Measurements from ENCODE around the gene CA14. TPM values are rescaled to one million over a fixed set of nuclear protein-coding genes. Genes with fewer than 3 reads are reported as not detected.
"Not testable (repeated sequence)": the region's sequence is repeated elsewhere in the genome, so short reads cannot be mapped to it uniquely, and the experiment has no call there.

The CA14 gene
- total and polyA plus RNA-seq, 7 experiments from 2014 or later, result 0.35 to 1.7 TPM; not detected in 5

DNA sequence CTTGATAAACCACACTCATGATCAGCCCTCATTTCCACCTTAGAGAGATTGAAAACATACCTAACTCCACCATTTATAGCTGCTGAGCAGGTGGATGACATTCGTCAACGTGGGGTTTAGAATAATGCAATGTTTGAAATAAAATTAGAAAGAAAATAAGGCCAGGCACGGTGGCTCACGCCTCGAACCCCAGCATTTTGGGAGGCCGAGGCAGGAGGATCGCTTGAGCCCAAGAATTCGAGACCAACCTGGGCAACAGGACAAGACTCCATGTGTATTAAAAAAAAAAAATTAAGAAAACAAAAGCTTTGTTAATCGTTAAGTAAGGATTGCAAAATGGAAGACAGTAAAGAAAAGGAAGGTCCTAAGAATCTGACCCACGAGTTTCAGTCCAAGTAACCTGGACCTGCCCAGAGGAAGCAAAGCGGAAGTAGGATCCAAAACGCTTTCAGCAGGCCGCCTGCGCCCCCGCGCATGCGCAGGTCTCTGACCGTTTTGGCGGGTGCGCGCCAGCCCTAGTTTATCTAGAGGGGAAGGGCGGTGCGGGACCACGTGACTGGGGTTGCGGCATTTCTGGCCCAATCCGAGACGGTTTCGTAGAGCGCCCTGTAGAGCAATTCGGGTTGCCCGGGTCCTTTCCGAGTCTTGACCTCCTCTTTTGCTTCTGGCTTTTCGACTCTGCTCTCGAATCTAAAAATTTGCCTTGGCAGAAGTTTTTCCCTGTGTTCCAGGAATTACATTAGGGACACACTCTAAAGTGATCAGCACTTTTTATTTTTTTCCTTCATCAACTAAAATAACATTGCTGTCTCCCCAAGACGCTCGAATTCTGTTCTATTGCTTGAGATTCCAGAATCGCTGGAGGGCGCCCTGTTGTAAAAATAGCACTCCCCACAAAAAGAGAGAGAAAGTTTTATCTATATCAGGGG lies 44.1 kb upstream of the CA14 start:
- H3K4me3 Mint-ChIP-seq, result peak overlapping the region; percentile 75 to 95 (median 92)
- H3K27ac ChIP-seq (ENCODE audit: low read depth, low read length), result peak overlapping the region; percentile 69
- H3K4me1 ChIP-seq (ENCODE audit: control insufficient read depth in 2 of 2, insufficient read depth in 2 of 2, low read length in 2 of 2), result peaks cover 6% of the 10 kb centered on the region in 2 donors
- peak overlapping the region; percentile 59 for H3K4me3 ChIP-seq (ENCODE audit: low read length)
- no peaks in the 10 kb centered on the region for H3K27me3 ChIP-seq (ENCODE audit: control insufficient read depth in 2 of 2, insufficient read depth in 2 of 2, low read length in 2 of 2)
- DNase-seq, result peak; percentile 72 to 92 (median 88)
- no peaks in the 10 kb centered on the region for H3K36me3 Mint-ChIP-seq
- ChIA-PET POLR2A (interaction anchor here (0.5 to 1.9 kb wide), 11 partner anchors 13 to 366 kb away, joined by 3 to 21 read pairs (median 4); partner anchors contain the start of genes ANP32E, MCL1 and PLEKHO1), CTCF (interaction anchor here (0.6 to 1.3 kb wide), 4 partner anchors 15 to 145 kb away, joined by 3 to 5 read pairs (median 4); partner anchors contain the start of gene VPS45)
- H3K36me3 ChIP-seq (ENCODE audit: control insufficient read depth in 2 of 3, insufficient read depth in 3 of 3, low read length in 3 of 3), result no peaks in the 10 kb centered on the region
- peaks cover 5 to 19% (median 18%) of the 10 kb centered on the region in 7 donors for H3K4me1 Mint-ChIP-seq
- H3K9me3 ChIP-seq (ENCODE audit: control insufficient read depth in 2 of 3, low read length in 3 of 3), result no peaks in the 10 kb centered on the region
- peak; percentile 100 for ATAC-seq
- H3K9me3 Mint-ChIP-seq, result no peaks in the 10 kb centered on the region
- H3K27me3 Mint-ChIP-seq, result peaks cover 0 to 11% (median 0%) of the 10 kb centered on the region in 5 donors
- peak overlapping the region; percentile 84 to 98 (median 97) for H3K27ac Mint-ChIP-seq
- intact Hi-C loops (cut with micrococcal nuclease), result loop anchor here (1.0 to 2.0 kb wide), 7 partner anchors 8 to 416 kb away; partner anchors contain the start of genes ENSA (in 1 of the 2) and VPS45 (in 1 of the 2)

- H3K9me3 ChIP-seq (ENCODE audit: control insufficient read depth in 2 of 3, low read length in 3 of 3); DNase-seq; H3K4me1 ChIP-seq (ENCODE audit: control insufficient read depth in 2 of 2, insufficient read depth in 2 of 2, low read length in 2 of 2); H3K9me3 Mint-ChIP-seq; H3K27me3 ChIP-seq (ENCODE audit: control insufficient read depth in 2 of 2, insufficient read depth in 2 of 2, low read length in 2 of 2); H3K36me3 ChIP-seq (ENCODE audit: control insufficient read depth in 2 of 3, insufficient read depth in 3 of 3, low read length in 3 of 3); H3K36me3 Mint-ChIP-seq; ATAC-seq: not testable (repeated sequence)
- peaks cover 5 to 19% (median 18%) of the 10 kb centered on the region in 7 donors for H3K4me1 Mint-ChIP-seq
- peak overlapping the region; percentile 84 to 98 (median 97) for H3K27ac Mint-ChIP-seq
- intact Hi-C loops (cut with micrococcal nuclease), result loop anchor here in 1 of 2 donors (1.0 kb wide), 1 partner anchor 67 kb away; no protein-coding TSS in a partner anchor
- H3K4me3 ChIP-seq (ENCODE audit: low read length), result peak overlapping the region; percentile 59
- CTCF ChIA-PET, result interaction anchor here (1.4 kb wide), 1 partner anchor 21 kb away, joined by 3 read pairs; no protein-coding TSS in a partner anchor
- POLR2A ChIA-PET, result interaction anchor here (0.5 to 1.9 kb wide), 5 partner anchors 12 to 431 kb away, joined by 3 to 21 read pairs (median 4); partner anchors contain the start of gene ANP32E
- H3K27me3 Mint-ChIP-seq, result peaks cover 0 to 11% (median 0%) of the 10 kb centered on the region in 5 donors
- H3K27ac ChIP-seq (ENCODE audit: low read depth, low read length), result peak overlapping the region; percentile 69
- H3K4me3 Mint-ChIP-seq, result peak overlapping the region; percentile 75 to 95 (median 92)
These were observed 43.3 kb upstream of the CA14 start for GRCh38 chr1:150214099-150214756.

DNA sequence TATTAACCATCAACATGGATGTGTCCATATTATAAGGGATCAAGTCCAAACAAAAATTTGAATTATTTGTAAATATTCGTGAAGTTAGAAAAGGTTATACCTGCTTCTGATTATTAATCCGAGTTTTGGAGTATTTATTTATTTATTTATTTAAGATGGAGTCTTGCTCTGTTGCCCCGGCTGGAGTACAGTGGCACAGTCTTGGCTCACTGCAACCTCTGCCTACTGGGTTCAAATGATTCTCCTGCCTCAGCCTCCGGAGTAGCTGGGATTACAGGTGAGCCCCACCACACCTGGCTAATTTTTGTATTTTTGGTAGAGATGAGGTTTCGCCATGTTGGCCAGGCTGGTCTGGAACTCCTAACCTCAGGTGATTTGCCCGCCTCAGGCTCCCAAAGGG lies 41.7 kb upstream of the CA14 start:
- H3K36me3 Mint-ChIP-seq; H3K27ac Mint-ChIP-seq; H3K36me3 ChIP-seq (ENCODE audit: control insufficient read depth in 2 of 3, insufficient read depth in 3 of 3, low read length in 3 of 3); H3K9me3 Mint-ChIP-seq; H3K27ac ChIP-seq (ENCODE audit: low read depth, low read length); CTCF ChIA-PET; H3K4me1 ChIP-seq (ENCODE audit: control insufficient read depth in 2 of 2, insufficient read depth in 2 of 2, low read length in 2 of 2); ATAC-seq; intact Hi-C loops (cut with micrococcal nuclease); H3K4me3 ChIP-seq (ENCODE audit: low read length); H3K27me3 ChIP-seq (ENCODE audit: control insufficient read depth in 2 of 2, insufficient read depth in 2 of 2, low read length in 2 of 2); H3K9me3 ChIP-seq (ENCODE audit: control insufficient read depth in 2 of 3, low read length in 3 of 3); DNase-seq; H3K27me3 Mint-ChIP-seq; H3K4me3 Mint-ChIP-seq: not testable (repeated sequence)
- POLR2A ChIA-PET, result interaction anchor here (0.6 to 1.2 kb wide), 2 partner anchors 9 to 63 kb away, joined by 4 to 8 read pairs; no protein-coding TSS in a partner anchor
- peaks cover 5 to 19% (median 18%) of the 10 kb centered on the region in 7 donors for H3K4me1 Mint-ChIP-seq

DNA sequence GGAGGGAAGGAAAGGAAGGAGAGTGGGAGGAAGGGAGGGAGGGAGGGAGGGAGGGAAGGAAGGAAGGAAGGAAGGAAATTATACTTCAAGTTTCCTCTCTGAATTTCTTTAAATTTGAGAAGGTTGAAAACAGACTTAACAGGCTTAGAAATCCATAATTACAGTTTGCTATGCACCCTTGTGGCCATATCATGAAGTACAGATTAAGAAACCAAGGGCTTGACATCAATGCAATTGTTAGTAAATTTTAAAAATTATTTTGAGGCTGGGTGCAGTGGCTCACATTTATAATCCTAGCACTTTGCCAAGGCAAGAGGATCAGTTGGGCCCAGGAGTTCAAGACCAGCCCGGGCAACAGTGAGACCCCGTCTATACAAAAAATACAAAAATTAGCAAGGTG lies 36.0 kb upstream of the CA14 start:
- peak; percentile 70 for ATAC-seq
- peaks cover 0 to 13% (median 0%) of the 10 kb centered on the region in 7 donors for H3K4me1 Mint-ChIP-seq
- ChIA-PET POLR2A (no interaction called here), CTCF (no interaction called here)
- intact Hi-C loops (cut with micrococcal nuclease), result loop anchor here (1.0 kb wide), 2 partner anchors 8 to 148 kb away; no protein-coding TSS in a partner anchor
- no peak overlapping the region for H3K4me3 Mint-ChIP-seq
- Histone ChIP-seq H3K27ac (ENCODE audit: low read depth, low read length) (no peak overlapping the region), H3K9me3 (ENCODE audit: control insufficient read depth in 2 of 3, low read length in 3 of 3) (no peaks in the 10 kb centered on the region), H3K4me1 (ENCODE audit: control insufficient read depth in 2 of 2, insufficient read depth in 2 of 2, low read length in 2 of 2) (no peaks in the 10 kb centered on the region), H3K27me3 (ENCODE audit: control insufficient read depth in 2 of 2, insufficient read depth in 2 of 2, low read length in 2 of 2) (no peaks in the 10 kb centered on the region), H3K4me3 (ENCODE audit: low read length) (no peak overlapping the region), H3K36me3 (ENCODE audit: control insufficient read depth in 2 of 3, insufficient read depth in 3 of 3, low read length in 3 of 3) (peaks cover 0 to 33% (median 4%) of the 10 kb centered on the region in 3 experiments)
- H3K27me3 Mint-ChIP-seq, result no peaks in the 10 kb centered on the region
- peaks cover 13 to 24% (median 19%) of the 10 kb centered on the region in 5 donors for H3K36me3 Mint-ChIP-seq
- peak in 5 of 9 donors; percentile 16 to 35 (median 17) for DNase-seq
- peak overlapping the region in 3 of 9 donors; percentile 33 to 67 (median 62) for H3K27ac Mint-ChIP-seq
- H3K9me3 Mint-ChIP-seq, result no peaks in the 10 kb centered on the region

- POLR2A ChIA-PET, result interaction anchor here (1.0 to 1.6 kb wide), 3 partner anchors 9 to 17 kb away, joined by 5 to 8 read pairs (median 6); no protein-coding TSS in a partner anchor
- H3K4me1 Mint-ChIP-seq, result peaks cover 0 to 22% (median 0%) of the 10 kb centered on the region in 7 donors
- H3K27me3 ChIP-seq (ENCODE audit: control insufficient read depth in 2 of 2, insufficient read depth in 2 of 2, low read length in 2 of 2), result no peaks in the 10 kb centered on the region
- H3K4me3 Mint-ChIP-seq, result no peak overlapping the region
- peaks cover 16 to 38% (median 34%) of the 10 kb centered on the region in 5 donors for H3K36me3 Mint-ChIP-seq
- no peaks in the 10 kb centered on the region for H3K27me3 Mint-ChIP-seq
- H3K9me3 ChIP-seq (ENCODE audit: control insufficient read depth in 2 of 3, low read length in 3 of 3), result no peaks in the 10 kb centered on the region
- intact Hi-C loops (cut with micrococcal nuclease), result no loop called here
- peak overlapping the region in 3 of 9 donors; percentile 6 to 10 (median 7) for H3K27ac Mint-ChIP-seq
- no peak overlapping the region for H3K4me3 ChIP-seq (ENCODE audit: low read length)
- no peaks in the 10 kb centered on the region for H3K4me1 ChIP-seq (ENCODE audit: control insufficient read depth in 2 of 2, insufficient read depth in 2 of 2, low read length in 2 of 2)
- H3K36me3 ChIP-seq (ENCODE audit: control insufficient read depth in 2 of 3, insufficient read depth in 3 of 3, low read length in 3 of 3), result peaks cover 0 to 46% (median 4%) of the 10 kb centered on the region in 3 experiments
- ATAC-seq, result no peak
- H3K27ac ChIP-seq (ENCODE audit: low read depth, low read length), result no peak overlapping the region
- H3K9me3 Mint-ChIP-seq, result no peaks in the 10 kb centered on the region
- no peak for DNase-seq
- CTCF ChIA-PET, result no interaction called here
These were observed 32.6 kb upstream of the CA14 start for GRCh38 chr1:150224983-150225382.

GRCh38 chr1:150225546-150225945 lies 32.0 kb upstream of the CA14 start:
- POLR2A ChIA-PET, result interaction anchor here (0.5 to 1.6 kb wide), 5 partner anchors 8 to 707 kb away, joined by 3 to 6 read pairs (median 4); no protein-coding TSS in a partner anchor

More at GRCh38 chr1:150225546-150225945, 32.0 kb upstream of the CA14 start:
- Mint-ChIP-seq H3K27ac (peak overlapping the region in 1 of 9 donors; percentile 25), H3K4me3 (no peak overlapping the region), H3K27me3 (no peaks in the 10 kb centered on the region), H3K4me1 (peaks cover 0 to 22% (median 0%) of the 10 kb centered on the region in 7 donors), H3K9me3 (no peaks in the 10 kb centered on the region), H3K36me3 (peaks cover 16 to 38% (median 34%) of the 10 kb centered on the region in 5 donors)
- CTCF ChIA-PET, result no interaction called here
- intact Hi-C loops (cut with micrococcal nuclease), result no loop called here
- no peak overlapping the region for H3K27ac ChIP-seq (ENCODE audit: low read depth, low read length)
- H3K4me1 ChIP-seq (ENCODE audit: control insufficient read depth in 2 of 2, insufficient read depth in 2 of 2, low read length in 2 of 2), result no peaks in the 10 kb centered on the region
- no peak overlapping the region for H3K4me3 ChIP-seq (ENCODE audit: low read length)
- no peaks in the 10 kb centered on the region for H3K27me3 ChIP-seq (ENCODE audit: control insufficient read depth in 2 of 2, insufficient read depth in 2 of 2, low read length in 2 of 2)
- no peaks in the 10 kb centered on the region for H3K9me3 ChIP-seq (ENCODE audit: control insufficient read depth in 2 of 3, low read length in 3 of 3)
- H3K36me3 ChIP-seq (ENCODE audit: control insufficient read depth in 2 of 3, insufficient read depth in 3 of 3, low read length in 3 of 3), result peaks cover 0 to 44% (median 4%) of the 10 kb centered on the region in 3 experiments
- DNase-seq, result no peak
- no peak for ATAC-seq
